IPS DF 4.7 (cell line): ENCODE measurements around the gene MYH14.

Source experiments
- DNase-seq: peaks from one replicate; pipeline ENCODE4 v3.0.0-alpha.2; 2013; ENCODE audit warnings: low spot score; ENCODE audit errors: extremely low read depth

The MYH14 gene

GRCh38 chr19:50203281-50204080 lies at the start of gene MYH14:
MYH14 (plus strand) TSS chr19:50203622; CDS start chr19:50210366, 6,744 bp downstream.
- no peak for DNase-seq

GRCh38 chr19:50154529-50154928 lies 48.9 kb upstream of the MYH14 start:
- DNase-seq: no peak

GRCh38 chr19:50155520-50156109 lies 47.8 kb upstream of the MYH14 start:
- DNase-seq: no peak

- DNase-seq: no peak
These were observed 44.8 kb upstream of the MYH14 start for GRCh38 chr19:50158577-50158976.

GRCh38 chr19:50159078-50159477 lies 44.3 kb upstream of the MYH14 start:
- no peak for DNase-seq

- DNase-seq: no peak
These were observed 40.4 kb upstream of the MYH14 start, which contains the start of gene IZUMO2 for GRCh38 chr19:50162988-50163387. IZUMO2 (minus strand) TSS chr19:50163281; CDS start chr19:50163194, 87 bp downstream.

GRCh38 chr19:50167314-50167721 lies 36.1 kb upstream of the MYH14 start:
- DNase-seq: no peak

GRCh38 chr19:50171752-50172151 lies 31.7 kb upstream of the MYH14 start:
- DNase-seq: no peak

- DNase-seq: no peak
These were observed 30.7 kb upstream of the MYH14 start for GRCh38 chr19:50172726-50173125.

GRCh38 chr19:50173127-50173526 lies 30.3 kb upstream of the MYH14 start:
- DNase-seq: no peak

GRCh38 chr19:50174100-50174793 lies 29.2 kb upstream of the MYH14 start:
- DNase-seq: no peak

- no peak for DNase-seq
These were observed 27.5 kb upstream of the MYH14 start for GRCh38 chr19:50175924-50176323.

- DNase-seq: no peak
These were observed 26.6 kb upstream of the MYH14 start for GRCh38 chr19:50176775-50177174.

GRCh38 chr19:50178320-50178719 lies 25.1 kb upstream of the MYH14 start:
- DNase-seq: no peak

GRCh38 chr19:50178859-50179537 lies 24.4 kb upstream of the MYH14 start:
- no peak for DNase-seq

- DNase-seq: no peak
These were observed 22.3 kb upstream of the MYH14 start for GRCh38 chr19:50181121-50181520.

- DNase-seq: no peak
These were observed 19.2 kb upstream of the MYH14 start for GRCh38 chr19:50184196-50184595.

GRCh38 chr19:50187937-50188336 lies 15.5 kb upstream of the MYH14 start:
- DNase-seq: no peak

GRCh38 chr19:50189331-50189730 lies 14.1 kb upstream of the MYH14 start:
- no peak for DNase-seq

- no peak for DNase-seq
These were observed 13.0 kb upstream of the MYH14 start for GRCh38 chr19:50190439-50190891.

- DNase-seq: no peak
These were observed 12.2 kb upstream of the MYH14 start for GRCh38 chr19:50191216-50191615.
